ENCODE results near the gene SPACA7. TPM values are rescaled to one million over a fixed set of nuclear protein-coding genes. Genes with fewer than 3 reads are reported as not detected.

The SPACA7 gene
- total and polyA plus RNA-seq, 9 of the 15 experiments (the other 6 are each of a cell fraction or from before 2014, with no cell fraction given): not detected

DNA sequence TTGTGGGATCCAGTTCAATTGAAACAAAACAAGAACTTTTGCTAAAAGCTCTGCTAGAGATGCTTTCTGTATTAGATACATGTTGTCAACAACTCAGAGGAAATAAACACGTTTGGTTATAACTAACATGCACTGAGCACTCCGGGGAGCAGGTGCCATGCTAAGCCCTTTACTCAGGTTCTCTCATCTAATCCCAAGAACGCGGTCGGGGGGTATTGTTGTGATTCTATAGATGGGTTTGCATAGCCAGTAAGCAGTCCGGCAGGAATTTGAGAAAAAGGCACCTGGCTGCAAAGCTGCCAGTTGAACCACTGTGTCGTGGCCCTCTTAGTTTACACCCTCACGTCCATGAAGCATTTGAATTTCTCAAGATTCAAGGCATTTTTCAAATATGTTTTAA lies 24.3 kb upstream of the SPACA7 start:
- Histone ChIP-seq H3K4me3 (no peak overlapping the region), H3K4me2 (ENCODE audit: insufficient read depth, low read length) (no peak overlapping the region), H3K9me1 (ENCODE audit: control insufficient read depth, insufficient read depth, low read length) (no peaks in the 10 kb centered on the region), H3K4me1 (replicated peaks in 1 of 2; ENCODE audit: control insufficient read depth in 2 of 2, insufficient read depth in 2 of 2, low read length in 2 of 2) (no peaks in the 10 kb centered on the region), H3K9ac (ENCODE audit: insufficient read depth in 1 of 2, low read depth in 2 of 2, low read length in 2 of 2) (no peak overlapping the region), H2AFZ (ENCODE audit: low read depth, low read length) (no peak overlapping the region), H3K9me3 (replicated peaks; ENCODE audit: control insufficient read depth, insufficient read depth, low read depth, low read length) (no peaks in the 10 kb centered on the region), H4K20me1 (replicated peaks; ENCODE audit: control insufficient read depth, insufficient read depth, low read length) (no peaks in the 10 kb centered on the region), H3K27me3 (ENCODE audit: control insufficient read depth in 2 of 2, insufficient read depth in 2 of 2, low read length in 2 of 2) (peaks cover 0 to 25% of the 10 kb centered on the region in 2 experiments; a peak in 1 of 5 replicates), H3K79me2 (ENCODE audit: control insufficient read depth, insufficient read depth, low read length) (no peaks in the 10 kb centered on the region), H3K36me3 (ENCODE audit: control insufficient read depth, insufficient read depth, low read length) (no peaks in the 10 kb centered on the region), H3K27ac (ENCODE audit: extremely low read depth, low read depth, low read length) (no peak overlapping the region)
- 0% methylated on average over 4 of the region's 8 CpGs for WGBS (ENCODE audit: insufficient coverage, low coverage, missing lambda C conversion rate)
- POLR2A ChIA-PET: no interaction called here
- FAIRE-seq: no peak
- CTCF ChIA-PET (ENCODE audit: low intra/inter-chr PET ratio): no interaction called here
- intact Hi-C loops (cut with micrococcal nuclease) (no loop called here), in situ Hi-C loops (cut with MboI) (no loop called here)
- BruUV-seq (replicated peaks): no TSS peak
- no peak for ATAC-seq
- TF ChIP-seq, protein P1, sequence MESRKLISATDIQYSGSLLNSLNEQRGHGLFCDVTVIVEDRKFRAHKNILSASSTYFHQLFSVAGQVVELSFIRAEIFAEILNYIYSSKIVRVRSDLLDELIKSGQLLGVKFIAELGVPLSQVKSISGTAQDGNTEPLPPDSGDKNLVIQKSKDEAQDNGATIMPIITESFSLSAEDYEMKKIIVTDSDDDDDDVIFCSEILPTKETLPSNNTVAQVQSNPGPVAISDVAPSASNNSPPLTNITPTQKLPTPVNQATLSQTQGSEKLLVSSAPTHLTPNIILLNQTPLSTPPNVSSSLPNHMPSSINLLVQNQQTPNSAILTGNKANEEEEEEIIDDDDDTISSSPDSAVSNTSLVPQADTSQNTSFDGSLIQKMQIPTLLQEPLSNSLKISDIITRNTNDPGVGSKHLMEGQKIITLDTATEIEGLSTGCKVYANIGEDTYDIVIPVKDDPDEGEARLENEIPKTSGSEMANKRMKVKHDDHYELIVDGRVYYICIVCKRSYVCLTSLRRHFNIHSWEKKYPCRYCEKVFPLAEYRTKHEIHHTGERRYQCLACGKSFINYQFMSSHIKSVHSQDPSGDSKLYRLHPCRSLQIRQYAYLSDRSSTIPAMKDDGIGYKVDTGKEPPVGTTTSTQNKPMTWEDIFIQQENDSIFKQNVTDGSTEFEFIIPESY (CRISPR knock-in tag; IDR thresholded peaks at IDR 0.05): no peak
- TF ChIP-seq, protein P2, sequence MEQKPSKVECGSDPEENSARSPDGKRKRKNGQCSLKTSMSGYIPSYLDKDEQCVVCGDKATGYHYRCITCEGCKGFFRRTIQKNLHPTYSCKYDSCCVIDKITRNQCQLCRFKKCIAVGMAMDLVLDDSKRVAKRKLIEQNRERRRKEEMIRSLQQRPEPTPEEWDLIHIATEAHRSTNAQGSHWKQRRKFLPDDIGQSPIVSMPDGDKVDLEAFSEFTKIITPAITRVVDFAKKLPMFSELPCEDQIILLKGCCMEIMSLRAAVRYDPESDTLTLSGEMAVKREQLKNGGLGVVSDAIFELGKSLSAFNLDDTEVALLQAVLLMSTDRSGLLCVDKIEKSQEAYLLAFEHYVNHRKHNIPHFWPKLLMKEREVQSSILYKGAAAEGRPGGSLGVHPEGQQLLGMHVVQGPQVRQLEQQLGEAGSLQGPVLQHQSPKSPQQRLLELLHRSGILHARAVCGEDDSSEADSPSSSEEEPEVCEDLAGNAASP (IDR thresholded peaks at IDR 0.05): no peak
- TF ChIP-seq HDAC6 (IDR thresholded peaks at IDR 0.05; ENCODE audit: low read depth, low read length): no peak
- TF ChIP-seq ZNF311 (CRISPR knock-in tag; IDR thresholded peaks at IDR 0.05): no peak
- TF ChIP-seq, protein P3, sequence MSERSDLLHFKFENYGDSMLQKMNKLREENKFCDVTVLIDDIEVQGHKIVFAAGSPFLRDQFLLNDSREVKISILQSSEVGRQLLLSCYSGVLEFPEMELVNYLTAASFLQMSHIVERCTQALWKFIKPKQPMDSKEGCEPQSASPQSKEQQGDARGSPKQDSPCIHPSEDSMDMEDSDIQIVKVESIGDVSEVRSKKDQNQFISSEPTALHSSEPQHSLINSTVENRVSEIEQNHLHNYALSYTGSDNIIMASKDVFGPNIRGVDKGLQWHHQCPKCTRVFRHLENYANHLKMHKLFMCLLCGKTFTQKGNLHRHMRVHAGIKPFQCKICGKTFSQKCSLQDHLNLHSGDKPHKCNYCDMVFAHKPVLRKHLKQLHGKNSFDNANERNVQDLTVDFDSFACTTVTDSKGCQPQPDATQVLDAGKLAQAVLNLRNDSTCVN (CRISPR knock-in tag; IDR thresholded peaks at IDR 0.05): no peak
- no peak for TF ChIP-seq HOXB6 (CRISPR knock-in tag; IDR thresholded peaks at IDR 0.05; ENCODE audit: borderline replicate concordance)
- TF ChIP-seq, protein P4, sequence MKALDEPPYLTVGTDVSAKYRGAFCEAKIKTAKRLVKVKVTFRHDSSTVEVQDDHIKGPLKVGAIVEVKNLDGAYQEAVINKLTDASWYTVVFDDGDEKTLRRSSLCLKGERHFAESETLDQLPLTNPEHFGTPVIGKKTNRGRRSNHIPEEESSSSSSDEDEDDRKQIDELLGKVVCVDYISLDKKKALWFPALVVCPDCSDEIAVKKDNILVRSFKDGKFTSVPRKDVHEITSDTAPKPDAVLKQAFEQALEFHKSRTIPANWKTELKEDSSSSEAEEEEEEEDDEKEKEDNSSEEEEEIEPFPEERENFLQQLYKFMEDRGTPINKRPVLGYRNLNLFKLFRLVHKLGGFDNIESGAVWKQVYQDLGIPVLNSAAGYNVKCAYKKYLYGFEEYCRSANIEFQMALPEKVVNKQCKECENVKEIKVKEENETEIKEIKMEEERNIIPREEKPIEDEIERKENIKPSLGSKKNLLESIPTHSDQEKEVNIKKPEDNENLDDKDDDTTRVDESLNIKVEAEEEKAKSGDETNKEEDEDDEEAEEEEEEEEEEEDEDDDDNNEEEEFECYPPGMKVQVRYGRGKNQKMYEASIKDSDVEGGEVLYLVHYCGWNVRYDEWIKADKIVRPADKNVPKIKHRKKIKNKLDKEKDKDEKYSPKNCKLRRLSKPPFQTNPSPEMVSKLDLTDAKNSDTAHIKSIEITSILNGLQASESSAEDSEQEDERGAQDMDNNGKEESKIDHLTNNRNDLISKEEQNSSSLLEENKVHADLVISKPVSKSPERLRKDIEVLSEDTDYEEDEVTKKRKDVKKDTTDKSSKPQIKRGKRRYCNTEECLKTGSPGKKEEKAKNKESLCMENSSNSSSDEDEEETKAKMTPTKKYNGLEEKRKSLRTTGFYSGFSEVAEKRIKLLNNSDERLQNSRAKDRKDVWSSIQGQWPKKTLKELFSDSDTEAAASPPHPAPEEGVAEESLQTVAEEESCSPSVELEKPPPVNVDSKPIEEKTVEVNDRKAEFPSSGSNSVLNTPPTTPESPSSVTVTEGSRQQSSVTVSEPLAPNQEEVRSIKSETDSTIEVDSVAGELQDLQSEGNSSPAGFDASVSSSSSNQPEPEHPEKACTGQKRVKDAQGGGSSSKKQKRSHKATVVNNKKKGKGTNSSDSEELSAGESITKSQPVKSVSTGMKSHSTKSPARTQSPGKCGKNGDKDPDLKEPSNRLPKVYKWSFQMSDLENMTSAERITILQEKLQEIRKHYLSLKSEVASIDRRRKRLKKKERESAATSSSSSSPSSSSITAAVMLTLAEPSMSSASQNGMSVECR (CRISPR knock-in tag; IDR thresholded peaks at IDR 0.05): no peak
- TF ChIP-seq NR2C1 (IDR thresholded peaks at IDR 0.05): no peak
- no peak for TF ChIP-seq NR2C1 (tag; IDR thresholded peaks at IDR 0.05)
- no peak for TF ChIP-seq POLR3A (IDR thresholded peaks at IDR 0.05; ENCODE audit: borderline replicate concordance, extremely low read depth, insufficient read depth, insufficient read length)
- no peak for DNase-seq (ENCODE audit: extremely low read depth in 1 of 4, low spot score in 3 of 4)

All from K562 (cell line).